PC-3 (cell line): ENCODE measurements around the gene MALRD1. TPM values are rescaled to one million over a fixed set of nuclear protein-coding genes. Genes with fewer than 3 reads are reported as not detected.

Source experiments
- ATAC-seq: fragments of 200-7000 bp; cut with Tn5 transposase; 2 replicates; pipeline ENCODE4 v1.9.1; 2020; ENCODE audit warnings: mild to moderate bottlenecking, moderate library complexity
- BruUV-seq: library from RNA; stranded (reverse); fragments of 400-500 nt; replicated peaks from 2 replicates; lab custom pipeline; 2021; lab: Mats Ljungman, UMichigan
- CTCF ChIA-PET: fragments of 300-600 bp; sonication (Branson Sonifier 250); formaldehyde crosslinking; loops from one replicate; lab custom pipeline; 2022; ENCODE audit warnings: antibody characterized with exemption; lab: Charles Lee
- POLR2A ChIA-PET: fragments of 300-600 bp; sonication (Branson Sonifier 250); formaldehyde crosslinking; loops from one replicate; lab custom pipeline; 2022; ENCODE audit warnings: antibody characterized with exemption; ENCODE audit not compliant: unreplicated experiment; lab: Charles Lee
- DNase-seq: peaks from one replicate; pipeline ENCODE4 v3.0.0-alpha.2; 2015
- H2AFZ ChIP-seq: fragments of 300-600 bp; sonication (generic); 2 replicates; pipeline ENCODE4 v1.6.0; 2016; ENCODE audit warnings: antibody characterized with exemption, low read length
- H3F3A ChIP-seq: fragments of 300-600 bp; sonication (generic); one replicate; pipeline ENCODE4 v1.6.0; 2017; ENCODE audit warnings: antibody characterized with exemption, low read length, control low read depth, mild to moderate bottlenecking; ENCODE audit not compliant: unreplicated experiment
- H3K27ac ChIP-seq: fragments of 300-600 bp; sonication (generic); 2 replicates; pipeline ENCODE4 v1.5.1; 2016; ENCODE audit warnings: mild to moderate bottlenecking, low read length
- H3K27me3 ChIP-seq: fragments of 300-600 bp; sonication (generic); 2 replicates; pipeline ENCODE4 v1.6.1; 2016; ENCODE audit warnings: low read length, mixed read lengths
- H3K36me3 ChIP-seq: fragments of 300-600 bp; sonication (generic); 2 replicates; pipeline ENCODE4 v1.6.1; 2016; ENCODE audit warnings: low read depth, mixed run types, low read length, mixed read lengths
- H3K4me1 ChIP-seq: fragments of 300-600 bp; sonication (generic); 2 replicates; pipeline ENCODE4 v1.5.1; 2016; ENCODE audit warnings: low read length; ENCODE audit not compliant: insufficient read depth
- H3K4me2 ChIP-seq: fragments of 300-600 bp; sonication (generic); 2 replicates; pipeline ENCODE4 v1.6.0; 2016; ENCODE audit warnings: low read length
- H3K4me3 ChIP-seq: fragments of 300-600 bp; sonication (generic); 2 replicates; pipeline ENCODE4 v1.5.1; 2016; ENCODE audit warnings: mild to moderate bottlenecking, low read length, mixed read lengths
- H3K79me2 ChIP-seq: fragments of 300-600 bp; sonication (generic); 2 replicates; pipeline ENCODE4 v1.6.1; 2017; ENCODE audit warnings: low read length, mixed read lengths
- H3K9ac ChIP-seq: fragments of 300-600 bp; sonication (generic); 2 replicates; pipeline ENCODE4 v1.6.0; 2016; ENCODE audit warnings: mild to moderate bottlenecking, low read length
- H3K9me2 ChIP-seq: fragments of 300-600 bp; sonication (generic); replicated peaks from 2 replicates; pipeline ENCODE4 v1.6.1; 2016; ENCODE audit warnings: mixed run types, low read length, mixed read lengths
- H3K9me3 ChIP-seq: fragments of 300-600 bp; sonication (generic); 2 replicates; pipeline ENCODE4 v1.6.1; 2016; ENCODE audit warnings: low read length, mixed read lengths
- H4K20me1 ChIP-seq: fragments of 300-600 bp; sonication (generic); 2 replicates; pipeline ENCODE4 v1.6.1; 2016; ENCODE audit warnings: low read length, mixed read lengths
- CTCF ChIP-seq: fragments of 300-600 bp; sonication (generic); conservative IDR thresholded peaks from 2 replicates; pipeline ENCODE4 v1.5.1; 2017; ENCODE audit warnings: antibody characterized with exemption, low read depth, mild to moderate bottlenecking, low read length
- EZH2 ChIP-seq: fragments of 300-600 bp; sonication (generic); IDR thresholded peaks from one replicate; pipeline ENCODE4 v1.6.1; 2017; ENCODE audit warnings: antibody characterized with exemption, mild to moderate bottlenecking, low read length; ENCODE audit not compliant: unreplicated experiment
- EZH2phosphoT487 ChIP-seq: fragments of 300-600 bp; sonication (generic); IDR thresholded peaks from 2 replicates; pipeline ENCODE4 v1.6.1; 2018; ENCODE audit warnings: mild to moderate bottlenecking, antibody characterized with exemption, low read length, borderline replicate concordance
- intact Hi-C: fragments of 100-400 bp; cut with micrococcal nuclease; formaldehyde crosslinking; loops from 2 replicates; pipeline ENCODE4 v1.9.0; 2023
- total RNA-seq: library from RNA; depleted of rRNA; stranded (reverse); fragments of >200 nt; gene quantifications from 2 replicates; pipeline ENCODE4 v1.2.3, GENCODE V29; 2014

The MALRD1 gene
- total RNA-seq, 1 experiment from 2014 or later, result not detected

- Histone ChIP-seq H3K9ac (no peak overlapping the region), H3K79me2 (no peaks in the 10 kb centered on the region), H3K9me3 (no peaks in the 10 kb centered on the region), H2AFZ (no peak overlapping the region), H3K4me3 (no peak overlapping the region), H3K27ac (no peak overlapping the region), H3F3A (no peaks in the 10 kb centered on the region), H3K9me2 (no peaks in the 10 kb centered on the region), H3K36me3 (no peaks in the 10 kb centered on the region; the same call in 1 of the 2 replicates), H3K27me3 (no peaks in the 10 kb centered on the region), H3K4me1 (peaks cover 17% of the 10 kb centered on the region), H3K4me2 (no peak overlapping the region), H4K20me1 (no peaks in the 10 kb centered on the region)
- ChIA-PET POLR2A (no interaction called here), CTCF (no interaction called here)
- DNase-seq, result no peak
- ATAC-seq, result no peak
- BruUV-seq, result no TSS peak
- no peak for TF ChIP-seq CTCF
- no peak for TF ChIP-seq EZH2phosphoT487
- TF ChIP-seq EZH2, result no peak
- intact Hi-C loops, result loop anchor here (10.0 kb wide), 1 partner anchor 95 kb away; no protein-coding TSS in a partner anchor
Observed at GRCh38 chr10:19299645-19300044, 251.0 kb downstream of the MALRD1 start.

- Histone ChIP-seq H3K4me3 (no peak overlapping the region), H3K79me2 (no peaks in the 10 kb centered on the region), H3K27ac (peak overlapping the region; percentile 72), H3K27me3 (no peaks in the 10 kb centered on the region), H3K9ac (no peak overlapping the region), H4K20me1 (no peaks in the 10 kb centered on the region), H3K4me1 (peaks cover 17% of the 10 kb centered on the region), H2AFZ (no peak overlapping the region), H3K36me3 (no peaks in the 10 kb centered on the region; the same call in 1 of the 2 replicates), H3K9me2 (no peaks in the 10 kb centered on the region), H3F3A (no peaks in the 10 kb centered on the region), H3K9me3 (no peaks in the 10 kb centered on the region), H3K4me2 (peak overlapping the region; percentile 37)
- TF ChIP-seq CTCF (no peak), EZH2phosphoT487 (no peak), EZH2 (no peak)
- ChIA-PET CTCF (no interaction called here), POLR2A (no interaction called here)
- intact Hi-C loops, result loop anchor here (10.0 kb wide), 1 partner anchor 97 kb away; no protein-coding TSS in a partner anchor
- no TSS peak for BruUV-seq
- DNase-seq (peak; percentile 91), ATAC-seq (peak; percentile 98)
Observed at GRCh38 chr10:19302117-19302516, 253.5 kb downstream of the MALRD1 start.

DNA sequence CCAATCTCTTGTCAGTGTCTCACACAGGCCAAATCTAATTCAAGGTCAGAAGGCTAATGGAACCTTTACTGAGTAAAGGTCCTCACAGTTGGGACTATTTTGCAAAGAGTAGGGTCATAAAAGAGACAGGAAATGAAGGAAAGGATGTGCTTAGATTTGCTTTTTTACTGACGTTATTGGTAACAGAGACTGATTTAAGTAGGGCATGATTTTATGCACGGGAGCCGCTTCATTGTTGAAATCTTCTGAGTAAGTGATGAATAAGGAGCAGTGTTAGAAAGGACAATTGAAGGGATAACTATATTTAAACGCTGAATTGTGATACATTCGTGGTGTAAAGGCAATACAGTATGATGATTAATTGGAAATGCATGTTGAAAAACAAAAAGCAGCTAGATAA, 261.5 kb downstream of the MALRD1 start:
- no peaks in the 10 kb centered on the region for H3K36me3 ChIP-seq
- no peak overlapping the region for H3K4me3 ChIP-seq
- TF ChIP-seq EZH2 (no peak), CTCF (no peak), EZH2phosphoT487 (no peak)
- H2AFZ ChIP-seq, result no peak overlapping the region
- H3K27me3 ChIP-seq, result no peaks in the 10 kb centered on the region
- DNase-seq (no peak), ATAC-seq (no peak)
- BruUV-seq, result no TSS peak
- CTCF ChIA-PET, result no interaction called here
- H3F3A ChIP-seq, result no peaks in the 10 kb centered on the region
- intact Hi-C loops, result no loop called here
- no peaks in the 10 kb centered on the region for H3K4me1 ChIP-seq
- no peak overlapping the region for H3K9ac ChIP-seq
- POLR2A ChIA-PET, result no interaction called here
- H3K4me2 ChIP-seq, result no peak overlapping the region
- H4K20me1 ChIP-seq, result no peaks in the 10 kb centered on the region
- no peaks in the 10 kb centered on the region for H3K9me3 ChIP-seq
- no peaks in the 10 kb centered on the region for H3K79me2 ChIP-seq
- H3K27ac ChIP-seq, result no peak overlapping the region
- no peaks in the 10 kb centered on the region for H3K9me2 ChIP-seq
